SU-DHL-6 (cell line): ENCODE results near the gene WDR11.

Source experiments
- H2AFZ ChIP-seq: fragments of 200-600 bp; sonication (generic); 2 replicates; pipeline ENCODE4 v1.6.1; 2014; ENCODE audit warnings: low read depth, mild to moderate bottlenecking, moderate library complexity, mixed read lengths, antibody characterized with exemption, low read length; ENCODE audit not compliant: severe bottlenecking
- H3F3A ChIP-seq: fragments of 200-600 bp; shearing (Covaris generic); 2 replicates; pipeline ENCODE4 v1.6.0; 2016; ENCODE audit warnings: antibody characterized with exemption, mild to moderate bottlenecking; ENCODE audit not compliant: insufficient read depth
- H3K27ac ChIP-seq: fragments of 200-600 bp; sonication (generic); 2 replicates; pipeline ENCODE4 v1.5.1; 2016; ENCODE audit warnings: low read depth, mild to moderate bottlenecking, low read length, moderate library complexity, mixed read lengths
- H3K27me3 ChIP-seq: fragments of 200-600 bp; sonication (generic), shearing (Covaris generic); 2 replicates; pipeline ENCODE4 v1.6.0; 2014; ENCODE audit warnings: mild to moderate bottlenecking, low read length
- H3K36me3 ChIP-seq: fragments of 200-600 bp; sonication (generic); 2 replicates; pipeline ENCODE4 v1.6.1; 2014; ENCODE audit warnings: mild to moderate bottlenecking, low read length, mixed read lengths
- H3K4me2 ChIP-seq: fragments of 300-600, 200-600 bp; shearing (Covaris generic), sonication (generic); 2 replicates; pipeline ENCODE4 v1.6.0; 2014; ENCODE audit warnings: low read length, low read depth, mild to moderate bottlenecking; ENCODE audit not compliant: poor library complexity, severe bottlenecking
- H3K4me3 ChIP-seq: fragments of 200-600 bp; sonication (generic); 2 replicates; pipeline ENCODE4 v1.5.1; 2014; ENCODE audit warnings: antibody characterized with exemption, low read length, mild to moderate bottlenecking, mixed read lengths; ENCODE audit not compliant: insufficient read depth, poor library complexity, severe bottlenecking
- H3K79me2 ChIP-seq: fragments of 200-600 bp; sonication (generic); 2 replicates; pipeline ENCODE4 v1.6.1; 2014; ENCODE audit warnings: mild to moderate bottlenecking, low read length, moderate library complexity; ENCODE audit not compliant: insufficient read depth
- H3K9ac ChIP-seq: fragments of 200-600 bp; sonication (generic); 2 replicates; pipeline ENCODE4 v1.7.0; 2014; ENCODE audit warnings: mild to moderate bottlenecking, low read length
- H3K9me2 ChIP-seq: fragments of 200-600 bp; sonication (generic); replicated peaks from 2 replicates; pipeline ENCODE4 v1.6.1; 2014; ENCODE audit warnings: low read length; ENCODE audit not compliant: insufficient read depth
- H3K9me3 ChIP-seq: fragments of 200-600 bp; sonication (generic); 2 replicates; pipeline ENCODE4 v1.6.1; 2014; ENCODE audit warnings: low read length, mixed read lengths; ENCODE audit not compliant: insufficient read depth
- H4K20me1 ChIP-seq: fragments of 200-600 bp; sonication (generic); 2 replicates; pipeline ENCODE4 v1.6.1; 2014; ENCODE audit warnings: low read depth, mild to moderate bottlenecking, antibody characterized with exemption, low read length, moderate library complexity, mixed read lengths
- EZH2phosphoT487 ChIP-seq: fragments of 200-600 bp; sonication (generic), shearing (Covaris generic); conservative IDR thresholded peaks from 2 replicates; pipeline ENCODE4 v1.6.1; 2018; ENCODE audit warnings: mild to moderate bottlenecking, antibody characterized with exemption, low read length, moderate library complexity, mixed read lengths
- TF ChIP-seq, protein P1 (sequence below): fragments of 200-600 bp; sonication (generic); IDR thresholded peaks from one replicate; pipeline ENCODE4 v1.5.1; 2017; ENCODE audit warnings: antibody characterized with exemption, mild to moderate bottlenecking, low read length, moderate library complexity; ENCODE audit not compliant: insufficient read depth, poor library complexity, severe bottlenecking

WDR11 gene

DNA sequence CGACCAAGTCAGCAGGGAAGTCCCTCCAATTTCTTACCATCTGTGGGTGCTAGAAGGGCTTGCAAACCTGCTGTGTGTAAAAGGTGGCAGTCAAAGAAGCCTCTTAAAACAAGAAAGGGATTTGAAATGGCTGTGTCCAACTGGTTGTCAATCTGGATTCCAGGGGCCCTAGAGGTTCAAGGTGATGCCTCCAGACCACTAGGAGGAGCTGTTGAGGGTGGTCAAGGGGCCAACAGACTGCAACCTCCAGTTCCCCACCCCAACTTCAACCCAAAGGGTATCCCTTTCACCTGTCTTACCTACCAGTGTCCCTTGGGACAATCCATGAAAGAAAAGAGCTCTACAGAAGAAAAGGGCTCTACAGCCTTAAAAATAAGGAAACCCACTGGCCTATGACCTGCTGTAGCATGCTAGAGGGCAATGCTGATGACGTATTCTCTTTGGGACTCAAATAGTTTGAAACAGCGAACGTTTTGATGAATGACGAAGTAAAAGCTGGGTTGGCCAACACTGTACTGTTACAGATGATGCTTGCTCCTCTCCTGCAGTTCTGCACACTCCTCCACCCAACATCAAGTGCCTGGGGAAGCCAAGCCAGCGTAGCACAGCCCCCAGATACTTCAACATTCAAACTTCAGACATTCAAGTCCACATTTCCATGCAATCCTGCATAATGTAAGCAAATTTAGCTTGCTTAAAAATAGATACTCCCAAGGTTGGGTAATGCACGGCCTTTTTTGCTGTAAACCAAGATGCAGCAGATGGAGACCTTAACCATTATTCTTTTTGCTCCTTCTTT, 45.9 kb upstream of the WDR11 start:
- Histone ChIP-seq H3K79me2 (no peaks in the 10 kb centered on the region), H3K9me2 (no peaks in the 10 kb centered on the region), H3K4me2 (no peak overlapping the region), H2AFZ (no peak overlapping the region), H3K9me3 (no peaks in the 10 kb centered on the region), H3F3A (no peaks in the 10 kb centered on the region), H3K9ac (no peak overlapping the region), H3K27ac (no peak overlapping the region), H3K27me3 (no peaks in the 10 kb centered on the region), H4K20me1 (no peaks in the 10 kb centered on the region), H3K4me3 (no peak overlapping the region), H3K36me3 (no peaks in the 10 kb centered on the region)
- TF ChIP-seq, protein P1, sequence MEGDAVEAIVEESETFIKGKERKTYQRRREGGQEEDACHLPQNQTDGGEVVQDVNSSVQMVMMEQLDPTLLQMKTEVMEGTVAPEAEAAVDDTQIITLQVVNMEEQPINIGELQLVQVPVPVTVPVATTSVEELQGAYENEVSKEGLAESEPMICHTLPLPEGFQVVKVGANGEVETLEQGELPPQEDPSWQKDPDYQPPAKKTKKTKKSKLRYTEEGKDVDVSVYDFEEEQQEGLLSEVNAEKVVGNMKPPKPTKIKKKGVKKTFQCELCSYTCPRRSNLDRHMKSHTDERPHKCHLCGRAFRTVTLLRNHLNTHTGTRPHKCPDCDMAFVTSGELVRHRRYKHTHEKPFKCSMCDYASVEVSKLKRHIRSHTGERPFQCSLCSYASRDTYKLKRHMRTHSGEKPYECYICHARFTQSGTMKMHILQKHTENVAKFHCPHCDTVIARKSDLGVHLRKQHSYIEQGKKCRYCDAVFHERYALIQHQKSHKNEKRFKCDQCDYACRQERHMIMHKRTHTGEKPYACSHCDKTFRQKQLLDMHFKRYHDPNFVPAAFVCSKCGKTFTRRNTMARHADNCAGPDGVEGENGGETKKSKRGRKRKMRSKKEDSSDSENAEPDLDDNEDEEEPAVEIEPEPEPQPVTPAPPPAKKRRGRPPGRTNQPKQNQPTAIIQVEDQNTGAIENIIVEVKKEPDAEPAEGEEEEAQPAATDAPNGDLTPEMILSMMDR, result no peak
- TF ChIP-seq EZH2phosphoT487, result no peak

DNA sequence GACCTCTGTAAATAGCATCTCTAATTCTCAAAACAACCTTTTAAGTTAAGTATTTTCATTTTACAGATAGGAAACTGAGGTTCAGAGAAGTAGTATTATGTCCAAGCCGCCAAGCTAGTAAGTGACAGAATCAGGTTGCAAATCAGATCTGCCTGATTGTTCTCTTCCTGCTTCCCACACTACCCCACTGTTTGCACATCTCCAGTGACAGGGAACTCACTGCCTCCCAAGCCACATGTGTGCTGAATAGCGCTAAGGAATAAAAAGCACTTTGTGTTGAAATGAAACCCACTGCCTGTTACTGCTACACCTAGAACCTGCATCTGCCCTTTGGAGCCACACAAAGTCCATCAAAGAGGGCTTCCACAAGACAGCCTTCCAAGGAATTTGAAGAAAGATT, 45.1 kb upstream of the WDR11 start:
- TF ChIP-seq EZH2phosphoT487, result no peak
- TF ChIP-seq, protein P1, result no peak
- Histone ChIP-seq H2AFZ (no peak overlapping the region), H4K20me1 (no peaks in the 10 kb centered on the region), H3K36me3 (no peaks in the 10 kb centered on the region), H3K9me3 (no peaks in the 10 kb centered on the region), H3F3A (no peaks in the 10 kb centered on the region), H3K27me3 (no peaks in the 10 kb centered on the region), H3K9ac (no peak overlapping the region), H3K27ac (no peak overlapping the region), H3K9me2 (no peaks in the 10 kb centered on the region), H3K4me2 (no peak overlapping the region), H3K4me3 (no peak overlapping the region), H3K79me2 (no peaks in the 10 kb centered on the region)

DNA sequence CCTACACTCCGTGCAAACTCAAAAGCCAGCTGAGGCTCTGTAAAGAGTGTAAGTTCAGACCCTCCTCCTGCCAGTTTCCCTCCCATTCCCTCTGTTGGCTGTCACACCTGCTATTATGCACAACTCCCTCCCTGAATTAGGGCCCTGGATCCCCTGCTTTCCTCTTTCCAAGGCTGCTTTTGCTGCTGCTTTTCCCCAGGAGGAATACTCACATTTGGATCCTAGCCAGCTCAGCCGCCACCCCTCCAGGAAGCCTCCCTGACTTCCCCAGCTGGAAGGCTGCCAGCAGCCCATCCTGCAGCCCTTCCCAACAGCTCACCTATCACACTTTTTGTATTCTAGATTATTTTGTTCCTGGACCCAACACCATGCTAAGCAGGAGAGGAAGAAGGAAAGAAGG, 40.9 kb upstream of the WDR11 start:
- Histone ChIP-seq H3K9me3 (no peaks in the 10 kb centered on the region), H3K4me2 (no peak overlapping the region), H3K9ac (no peak overlapping the region), H3K79me2 (no peaks in the 10 kb centered on the region), H4K20me1 (no peaks in the 10 kb centered on the region), H3K36me3 (no peaks in the 10 kb centered on the region), H3K27me3 (no peaks in the 10 kb centered on the region), H3K27ac (no peak overlapping the region), H2AFZ (no peak overlapping the region), H3K9me2 (no peaks in the 10 kb centered on the region), H3F3A (no peaks in the 10 kb centered on the region), H3K4me3 (no peak overlapping the region)
- no peak for TF ChIP-seq EZH2phosphoT487
- TF ChIP-seq, protein P1, result no peak
